A204.1 (cell line): Measurements from ENCODE around the gene PON2.
A peak's percentile ranks its signal among the peaks of the same experiment; 100 is the strongest.
"Not testable (repeated sequence)": the region's sequence is repeated elsewhere in the genome, so short reads cannot be mapped to it uniquely, and the experiment has no call there.

Source experiments
- FAIRE-seq: peaks from 2 replicates; lab custom pipeline; 2012; peaks lifted over from hg19 to GRCh38; lab: Jason Lieb, UNC

PON2 gene

DNA sequence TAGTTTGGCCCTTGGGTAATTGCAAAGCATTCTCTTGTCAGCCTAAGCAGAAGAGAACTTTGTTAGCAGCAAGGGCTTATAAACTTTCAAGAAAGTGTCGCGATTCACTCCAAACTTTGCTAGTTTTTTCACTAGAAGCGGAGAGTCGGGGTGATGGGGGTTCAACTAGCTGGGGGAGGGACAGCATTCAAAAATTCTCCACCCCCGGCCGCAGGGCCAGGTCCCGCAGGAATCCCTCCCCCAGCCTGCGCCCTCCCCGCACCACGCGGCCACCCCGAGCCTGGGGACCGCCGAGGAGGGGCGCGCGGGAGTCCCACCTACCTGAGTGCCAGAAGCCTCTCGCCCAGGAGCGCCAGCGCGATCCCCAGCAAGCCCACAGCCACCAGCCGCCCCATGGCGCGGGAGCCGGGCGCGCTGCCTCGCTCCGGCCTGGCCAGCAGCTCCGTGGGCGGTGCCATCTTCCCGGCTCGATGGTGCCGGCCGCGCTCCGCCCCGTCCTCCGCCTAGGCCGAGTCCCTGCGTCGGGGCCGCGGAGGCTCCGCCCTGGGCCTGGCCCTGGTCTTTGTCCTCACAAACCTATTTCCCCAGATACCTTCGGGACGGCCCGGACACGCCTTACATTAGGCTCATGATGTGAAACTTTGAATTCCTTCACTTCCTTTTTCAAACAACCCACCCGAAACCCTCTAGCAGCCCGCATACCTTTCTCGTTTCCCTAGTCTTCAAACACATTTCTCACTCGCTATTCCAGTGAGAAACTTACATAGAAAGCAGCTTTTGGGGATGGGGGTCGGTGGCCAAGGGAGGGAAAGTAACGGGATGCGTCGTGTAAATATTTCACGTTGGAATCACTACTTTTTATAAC is at the start of gene PON2:
PON2 (minus strand) TSS at position 472 of the 865 bp plus-strand sequence; CDS start at position 395, 77 bp downstream.
- FAIRE-seq = no peak

DNA sequence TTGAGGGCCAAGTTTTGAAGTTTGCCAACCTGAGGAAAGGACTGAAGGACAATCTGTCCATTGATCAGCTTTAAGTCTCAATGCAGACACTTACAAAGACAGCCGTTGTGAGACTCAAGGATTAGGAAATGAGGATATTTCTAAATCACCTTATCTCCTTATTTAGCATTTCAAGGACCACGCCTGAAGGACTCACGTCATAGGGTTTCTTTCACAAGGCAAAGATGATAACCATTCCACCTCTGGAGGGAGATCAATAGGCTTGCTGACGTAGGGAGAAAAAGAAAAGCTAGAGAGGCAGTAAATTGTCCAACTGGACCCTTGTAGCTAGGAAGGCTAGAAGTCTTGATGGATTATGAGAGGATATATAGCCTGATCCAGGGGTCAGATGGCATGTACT is 47.6 kb upstream of the PON2 start:
- FAIRE-seq = no peak

DNA sequence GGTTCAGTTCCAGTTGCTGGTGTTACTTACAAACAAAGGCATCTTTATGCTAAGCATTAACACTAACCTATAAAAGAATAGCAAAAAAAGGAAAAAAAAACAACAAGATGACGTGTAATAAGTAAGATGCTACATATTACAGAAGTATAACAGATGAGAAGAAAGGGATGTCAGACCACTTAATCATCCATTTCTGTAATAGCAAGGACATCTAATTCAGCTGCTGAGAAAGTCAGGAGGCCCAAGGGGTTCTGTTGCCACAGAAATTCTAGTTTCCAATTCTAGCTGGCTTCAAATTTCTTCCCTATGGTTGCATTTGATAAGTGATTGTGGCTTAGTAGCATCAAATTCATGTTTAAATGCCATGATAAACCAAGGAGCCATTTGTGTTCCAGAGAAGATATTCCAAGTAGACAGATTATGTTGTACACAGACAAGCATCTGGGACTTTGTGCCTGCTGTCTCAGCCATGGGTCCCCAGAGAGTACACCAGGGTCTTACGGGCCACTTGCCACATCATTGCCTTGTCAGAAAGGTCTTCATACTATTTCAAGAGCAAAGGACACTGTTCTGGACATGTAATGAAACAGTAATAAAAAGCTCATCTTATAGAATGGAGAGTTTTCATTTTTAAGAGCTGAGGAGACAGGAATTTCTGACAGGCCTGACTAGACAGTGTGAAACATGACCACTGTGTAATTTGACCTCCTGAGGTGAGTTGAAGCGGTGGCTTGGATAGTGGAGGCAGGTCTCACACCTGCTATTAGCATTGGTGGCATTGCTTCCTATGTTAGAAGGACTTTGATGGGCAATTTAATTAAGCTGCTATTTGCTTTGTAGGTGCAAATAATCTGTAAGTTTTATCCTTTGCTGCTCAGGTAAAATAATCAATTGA is 46.7 kb upstream of the PON2 start:
- FAIRE-seq = no peak

DNA sequence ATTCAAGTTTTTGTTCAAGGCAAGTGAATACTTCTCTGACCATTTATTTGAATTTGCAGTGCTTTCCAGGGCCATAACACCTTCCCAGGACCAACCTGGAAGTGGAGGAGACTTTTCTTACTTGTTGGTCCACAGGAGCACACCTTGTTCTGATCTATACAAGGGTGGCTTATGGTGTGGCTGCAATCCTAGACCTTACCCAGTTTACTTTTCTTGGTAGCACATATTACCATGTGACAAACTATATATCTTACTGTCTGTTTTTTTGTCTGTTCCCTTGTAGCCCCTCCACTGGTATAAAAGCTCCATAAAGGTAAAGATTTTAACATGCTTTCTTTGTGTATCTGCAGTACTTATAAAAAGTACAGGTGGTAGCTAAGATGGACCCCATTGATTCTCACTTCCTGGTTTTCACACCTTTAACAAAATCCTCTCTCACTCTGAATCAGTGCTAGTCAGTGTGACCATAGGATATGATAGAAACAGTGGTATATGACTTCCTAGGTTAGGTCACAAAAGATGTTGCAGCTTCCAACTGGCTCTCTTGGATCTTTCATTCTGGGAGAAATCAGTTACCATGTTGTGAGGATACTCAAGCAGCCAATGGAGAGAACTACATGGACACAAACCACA is 45.3 kb upstream of the PON2 start:
- no peak for FAIRE-seq

DNA sequence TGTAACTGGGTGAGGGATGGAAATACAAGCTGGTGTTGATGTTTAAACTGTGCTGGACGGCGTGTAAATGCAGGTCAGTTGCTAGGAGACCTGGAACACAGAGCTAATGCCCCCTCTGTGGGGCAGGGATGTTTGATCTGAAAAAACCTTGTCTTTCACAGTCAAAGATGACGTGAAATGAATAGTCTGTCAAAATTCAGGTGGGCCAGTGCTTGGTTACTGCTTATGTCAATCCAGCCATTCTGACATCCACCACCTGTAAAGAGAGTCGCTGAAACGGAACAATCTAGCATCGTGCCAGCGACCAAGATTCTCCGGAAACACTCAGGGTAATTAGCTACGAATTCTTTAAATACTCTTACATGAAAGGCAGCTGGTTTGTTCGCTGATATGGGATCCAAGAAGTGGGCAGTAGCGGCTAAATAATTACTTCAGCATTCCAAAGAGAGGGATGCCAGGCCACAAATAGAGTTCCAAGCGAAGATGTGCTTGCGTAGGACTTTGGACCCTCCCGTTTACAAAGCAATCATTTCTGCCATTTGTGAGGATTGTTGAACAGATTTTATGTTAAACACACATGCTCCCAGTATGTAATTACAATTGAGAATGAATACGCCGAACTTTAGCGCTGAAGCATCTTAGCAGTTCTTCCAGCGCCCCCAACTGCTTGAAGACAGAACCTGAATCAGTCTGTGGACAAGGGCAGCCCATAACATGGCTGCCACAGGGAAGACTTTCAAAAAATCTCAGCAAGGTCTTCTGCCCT is 43.6 kb upstream of the PON2 start:
- no peak for FAIRE-seq

DNA sequence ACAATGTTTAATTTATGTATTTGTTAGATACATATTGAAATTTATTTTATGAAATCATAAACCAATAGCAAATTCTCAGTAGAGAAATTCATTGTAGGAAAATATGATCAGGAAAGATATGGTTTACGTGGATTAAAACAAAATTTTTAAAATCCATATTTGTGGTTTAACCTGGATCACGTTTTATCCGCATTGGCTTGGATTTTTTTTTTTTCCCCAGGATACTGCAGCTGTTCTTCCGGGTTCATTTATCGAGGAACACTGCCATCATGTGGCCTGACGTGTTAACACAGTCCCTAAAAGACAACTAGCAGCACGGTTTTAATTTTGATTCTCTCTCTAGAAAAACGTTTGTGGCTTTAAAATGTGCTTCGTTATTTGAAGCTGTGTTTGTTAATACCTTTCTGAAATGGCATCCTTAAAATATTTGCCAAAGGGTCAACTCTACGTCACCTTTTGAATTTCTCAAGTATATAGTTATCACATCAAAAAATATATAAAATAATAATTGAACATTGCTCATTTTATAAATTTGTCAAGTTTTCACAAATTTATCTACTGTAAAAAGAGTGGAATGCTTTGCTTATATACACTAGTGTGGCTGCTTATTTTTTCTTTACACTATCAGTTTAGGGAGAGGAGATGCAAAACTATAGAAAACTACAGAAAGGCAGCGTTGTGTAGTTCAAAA is 42.2 kb upstream of the PON2 start:
- FAIRE-seq = peak; percentile 98

DNA sequence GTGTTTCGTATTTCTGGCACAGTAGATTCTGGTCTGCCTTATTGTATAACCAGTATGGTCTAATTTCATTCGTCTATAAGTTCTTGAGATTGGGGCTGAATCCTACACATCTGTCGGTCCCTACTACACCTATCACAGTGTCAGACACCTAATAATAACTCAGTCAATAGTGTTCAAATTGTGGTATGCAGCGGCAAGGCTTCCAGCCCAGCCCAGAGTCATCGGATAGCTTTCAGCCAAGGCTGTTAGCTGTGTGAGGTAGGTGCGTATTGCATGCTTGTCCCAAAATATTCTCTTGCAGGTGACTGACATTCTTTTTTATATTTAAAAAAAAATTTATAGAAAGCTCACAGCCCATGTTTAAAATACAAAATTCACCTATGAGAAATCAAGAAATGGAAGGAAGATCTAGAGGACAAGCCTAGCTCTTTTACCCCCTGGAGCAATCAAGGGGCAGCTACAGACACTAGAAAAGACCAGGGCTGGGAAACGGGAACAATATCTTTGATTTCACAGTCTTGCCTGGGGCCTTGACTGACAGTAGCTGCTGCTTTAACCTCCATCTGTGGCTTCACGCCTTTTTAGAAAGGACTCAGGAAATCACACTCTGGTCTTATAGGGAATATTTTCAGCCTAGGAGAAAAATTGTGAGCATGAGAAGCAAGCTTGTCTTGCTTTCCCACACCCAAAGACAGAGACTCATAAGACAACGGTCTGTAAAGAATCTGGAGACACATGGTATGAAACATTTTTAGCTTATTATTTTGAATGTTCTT is 41.4 kb upstream of the PON2 start:
- no peak for FAIRE-seq

DNA sequence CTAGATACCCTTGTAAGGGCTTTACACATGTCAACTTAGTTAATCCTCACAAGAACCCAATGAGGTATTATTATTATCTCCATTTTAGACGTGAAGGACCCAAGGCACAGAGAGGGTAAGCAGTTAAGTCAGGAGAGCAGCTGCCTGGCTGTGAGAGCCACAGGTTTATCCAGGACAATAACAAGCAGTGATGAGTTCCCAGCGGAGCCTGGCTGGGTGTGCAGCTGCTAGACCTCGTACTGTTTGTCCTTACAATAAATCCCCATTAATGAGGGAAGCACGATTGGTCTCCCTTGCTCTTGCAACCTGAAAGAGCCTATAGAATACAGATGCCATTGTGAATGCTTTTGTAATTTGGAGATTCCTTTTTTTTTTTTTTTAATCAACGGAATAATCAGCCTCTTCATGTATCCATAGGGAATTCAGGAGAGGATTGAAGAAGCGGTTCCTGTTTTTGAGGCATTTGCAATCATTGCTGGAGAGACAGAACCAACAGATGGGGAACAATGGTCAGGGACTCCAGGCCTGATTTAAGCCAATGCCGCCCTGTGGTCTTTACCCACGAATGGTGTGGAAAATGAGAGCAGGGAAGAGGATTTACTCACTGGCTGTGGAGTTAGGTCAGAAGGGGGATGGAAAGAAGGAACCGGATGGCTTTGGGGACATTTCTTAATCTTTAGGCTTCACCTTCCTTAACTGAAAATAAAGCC is 38.6 kb upstream of the PON2 start:
- FAIRE-seq = no peak

DNA sequence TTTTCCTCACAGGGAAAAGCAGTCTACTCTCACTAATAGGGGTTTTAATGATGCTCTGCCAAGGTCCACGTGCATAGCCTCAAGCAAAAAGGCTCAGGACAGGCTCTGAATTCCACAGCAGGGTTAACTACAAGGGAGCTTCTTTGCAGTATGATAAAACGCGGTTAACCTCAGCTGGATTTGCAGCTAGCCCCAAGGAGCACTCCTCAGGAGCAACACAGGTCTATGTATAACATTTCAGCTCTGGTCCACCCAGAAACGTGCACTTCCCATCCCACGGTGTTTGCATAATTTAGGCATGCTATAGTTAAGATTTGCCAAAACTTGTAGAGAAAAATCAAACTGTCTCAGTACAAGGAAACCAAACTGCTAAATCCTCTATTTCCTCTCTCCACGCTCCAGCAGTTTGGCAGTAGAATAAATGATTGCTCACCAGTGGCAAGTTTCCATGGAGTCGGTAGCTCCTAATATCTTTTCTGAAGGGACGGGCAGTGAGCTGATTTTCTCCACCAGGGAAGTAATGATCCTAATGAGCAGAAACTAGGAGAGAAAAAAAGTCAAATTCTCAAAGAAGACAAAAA is 37.8 kb upstream of the PON2 start:
- no peak for FAIRE-seq

DNA sequence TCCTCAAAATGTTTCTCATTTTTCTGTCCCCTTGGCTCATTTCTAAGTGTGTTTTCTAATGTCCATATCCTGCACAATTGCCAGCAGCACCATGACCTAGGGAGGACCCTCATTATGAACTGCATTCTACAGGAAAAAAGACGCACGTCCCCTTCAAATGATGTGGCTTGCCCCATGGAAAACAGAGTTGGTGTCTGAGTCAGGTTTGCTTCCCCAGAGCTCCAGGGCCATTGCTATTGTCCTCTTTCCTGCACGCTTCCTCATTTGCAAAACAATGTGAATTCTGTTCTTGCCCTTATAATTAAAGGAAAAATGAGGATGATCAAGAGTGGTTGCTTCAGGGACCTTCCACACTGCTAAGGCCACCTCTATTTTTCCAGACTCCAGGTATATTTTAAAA is 36.2 kb upstream of the PON2 start:
- no peak for FAIRE-seq

DNA sequence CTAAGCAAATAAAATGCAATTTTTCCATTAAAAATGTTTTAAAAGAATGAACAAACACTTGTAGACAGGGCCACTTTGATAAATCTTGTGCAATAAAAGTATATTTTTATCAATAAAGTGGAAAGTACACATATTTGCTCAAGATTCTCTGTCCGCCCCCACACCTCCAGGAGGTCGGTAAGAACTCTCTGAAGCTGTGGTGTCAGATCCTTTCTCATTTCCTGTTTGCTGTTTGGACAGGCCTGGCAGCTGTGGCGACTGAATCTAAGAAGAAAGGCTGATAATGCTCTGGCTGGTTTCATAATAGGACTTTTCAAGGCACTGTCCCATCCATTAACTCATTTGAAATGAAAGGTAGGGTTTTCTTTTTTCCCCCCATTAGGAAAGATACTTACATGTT is 35.6 kb upstream of the PON2 start:
- no peak for FAIRE-seq

DNA sequence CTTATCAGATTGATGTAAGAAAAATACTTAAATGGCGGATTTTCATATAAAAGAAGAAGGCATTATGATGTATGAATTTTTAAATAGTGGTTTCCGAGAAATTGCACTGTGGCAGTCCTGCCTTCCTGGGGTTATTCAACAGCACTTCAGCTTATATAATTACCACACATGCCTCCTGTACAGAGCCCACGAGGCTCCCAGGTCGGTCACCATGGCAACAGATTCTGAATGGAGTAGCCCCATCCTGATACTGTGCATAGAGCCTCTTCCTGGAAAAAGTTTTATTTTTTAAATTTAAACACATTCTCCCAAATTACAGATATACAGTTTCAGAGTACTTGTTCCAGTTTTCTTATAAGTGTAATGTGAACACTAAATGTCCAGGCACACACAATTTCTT is 35.0 kb upstream of the PON2 start:
- no peak for FAIRE-seq

DNA sequence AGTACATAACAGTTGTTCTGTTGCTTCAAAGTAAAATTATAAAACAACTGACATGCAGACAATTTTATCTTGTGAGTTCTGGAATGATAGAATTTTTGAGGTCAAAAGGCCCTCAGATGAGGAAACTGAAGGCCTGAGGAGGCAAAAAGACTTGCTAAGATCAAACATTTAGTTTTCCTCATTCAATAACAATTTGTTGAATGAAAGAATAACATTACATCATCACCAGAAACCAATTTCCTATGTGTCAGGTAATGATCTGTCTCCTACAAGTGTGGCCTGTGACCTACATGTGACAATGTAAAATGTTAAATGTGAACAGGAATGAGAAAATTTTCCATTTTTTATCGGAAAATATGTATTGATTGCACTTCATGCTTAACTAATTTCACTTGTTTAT is 34.4 kb upstream of the PON2 start:
- no peak for FAIRE-seq

DNA sequence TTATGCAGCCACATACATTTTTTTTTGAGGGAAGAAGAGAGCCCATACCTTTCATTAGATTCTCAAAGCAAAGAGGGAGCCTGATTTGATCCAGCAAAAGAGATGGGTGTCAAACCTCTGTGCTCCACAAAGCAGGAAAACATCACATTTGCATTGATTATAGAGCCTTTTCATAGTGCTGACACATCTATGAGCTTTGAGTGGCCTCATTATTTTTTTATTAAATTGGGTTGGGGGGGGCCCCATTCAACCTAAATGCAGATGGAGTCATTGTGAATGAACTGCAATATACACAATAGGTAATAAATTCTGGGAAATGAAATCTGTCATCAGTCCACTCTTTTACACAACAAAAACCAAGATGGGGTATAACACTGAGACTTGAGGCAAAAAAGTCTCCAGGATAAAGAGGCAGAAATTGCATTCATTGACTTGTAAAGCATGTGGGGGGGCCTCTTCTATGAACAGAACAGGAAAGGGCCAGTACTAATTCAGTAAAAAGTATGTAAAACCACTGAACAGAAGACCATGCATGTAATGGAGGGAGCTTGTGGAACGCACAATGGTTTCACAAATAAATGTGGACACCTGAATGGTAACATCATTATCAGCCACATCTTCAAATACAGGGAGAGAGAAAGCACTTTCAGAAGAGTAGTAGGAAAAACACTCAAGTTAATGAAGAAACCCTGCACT is 33.2 kb upstream of the PON2 start:
- no peak for FAIRE-seq

DNA sequence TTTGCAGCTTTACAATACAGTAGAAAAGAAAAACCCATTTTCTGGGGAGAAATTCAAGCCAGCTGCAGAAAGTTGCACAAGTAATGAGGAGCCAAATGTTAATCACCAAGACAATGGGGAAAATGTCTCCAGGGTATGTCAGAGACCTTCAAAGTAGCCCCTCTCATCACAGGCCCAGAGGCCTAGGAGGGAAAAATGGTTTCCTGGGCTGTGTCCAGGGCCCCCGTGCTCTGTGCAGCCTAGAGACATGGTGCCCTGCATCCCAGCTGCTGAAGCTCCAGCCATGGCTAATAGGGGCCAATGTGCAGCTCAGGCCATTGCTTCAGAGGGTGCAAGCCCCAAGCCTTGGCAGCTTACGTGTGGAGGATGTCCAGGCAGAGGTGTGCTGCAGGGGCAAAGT is 25.8 kb upstream of the PON2 start:
- not testable (repeated sequence) for FAIRE-seq

DNA sequence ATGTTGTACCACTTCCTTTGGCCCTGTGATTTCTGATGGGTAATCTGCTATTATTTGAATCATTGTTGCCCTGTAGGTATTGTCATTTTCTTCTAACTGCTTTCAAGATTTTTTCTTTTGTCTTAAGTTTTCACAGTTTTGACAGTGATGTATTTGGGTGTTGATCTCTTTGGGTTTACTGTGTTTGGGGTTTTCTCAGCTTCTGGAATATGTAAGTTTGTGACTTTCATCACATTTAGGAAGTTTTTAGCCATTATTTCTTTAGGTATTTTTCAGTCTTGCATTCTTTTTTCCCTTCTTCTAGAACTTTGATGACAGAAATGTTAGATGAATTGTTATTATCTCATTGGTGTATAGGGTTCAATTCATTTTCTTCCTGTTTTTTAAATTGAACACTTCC is 23.1 kb upstream of the PON2 start:
- no peak for FAIRE-seq

DNA sequence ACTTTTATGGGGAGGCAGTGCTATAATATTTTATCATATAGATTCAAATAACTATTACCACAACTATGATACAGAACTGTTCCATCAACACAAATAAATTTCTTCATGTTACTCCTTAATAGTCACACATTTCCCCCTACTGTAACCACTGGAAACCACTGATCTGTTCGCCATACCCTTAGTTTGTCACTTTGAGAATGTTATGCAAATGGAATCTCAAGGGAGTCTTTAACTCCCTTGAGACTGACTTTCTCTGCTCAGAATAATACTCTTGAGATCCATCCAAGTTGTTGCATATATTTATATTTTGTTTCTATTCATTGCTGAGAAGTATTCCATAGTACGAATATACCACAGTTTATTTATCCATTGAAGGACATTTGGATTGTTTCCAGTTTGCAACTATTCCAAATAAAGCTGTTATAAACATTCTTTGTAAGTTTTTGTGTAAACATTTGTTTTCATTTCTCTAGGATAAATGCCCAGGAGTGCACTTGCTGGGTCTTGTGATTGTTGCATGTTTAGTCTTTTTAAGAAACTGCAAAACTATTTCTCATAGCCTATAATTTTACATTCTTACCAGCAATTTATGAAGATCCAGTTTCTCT is 19.7 kb upstream of the PON2 start:
- no peak for FAIRE-seq

DNA sequence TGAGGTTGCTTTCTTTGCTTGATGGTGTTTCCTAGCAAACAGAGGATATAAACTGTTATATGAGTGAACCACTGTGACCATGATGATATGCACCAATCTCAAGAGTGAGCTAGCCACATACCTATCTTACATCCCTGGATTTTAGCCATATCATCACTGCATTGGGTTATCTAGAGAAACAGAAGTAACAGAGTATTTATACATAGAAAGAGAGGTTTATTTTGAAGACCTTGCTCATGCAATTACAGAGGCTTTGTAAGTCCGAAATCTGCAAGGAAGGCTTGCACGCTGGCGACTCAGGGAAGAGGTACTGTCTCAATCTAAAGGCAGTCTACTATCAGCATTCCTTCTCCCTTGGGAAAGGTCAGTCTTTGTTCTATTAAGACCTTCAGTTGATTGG is 11.8 kb upstream of the PON2 start:
- no peak for FAIRE-seq

DNA sequence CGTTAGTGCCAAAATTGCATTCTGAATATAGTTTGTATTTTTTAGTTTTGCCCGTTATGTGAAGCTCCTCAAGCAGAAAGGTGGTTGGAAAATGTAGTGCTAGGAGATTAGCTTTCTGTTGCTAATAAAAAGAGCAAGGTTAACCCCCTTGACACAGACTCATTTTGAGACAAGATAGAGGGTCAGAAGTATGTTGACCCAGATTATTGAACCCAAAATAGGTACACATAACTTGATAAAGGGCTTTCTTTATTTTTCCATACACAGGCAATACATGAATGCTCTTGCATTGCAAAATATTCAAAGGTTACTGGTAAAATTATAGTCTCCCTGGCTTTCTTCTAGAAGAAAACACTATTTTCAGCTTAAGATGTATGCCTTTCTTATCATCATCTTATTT is 10.0 kb upstream of the PON2 start:
- FAIRE-seq = no peak
